Activated CD4-positive, alpha-beta T cell treated with anti-CD3 and anti-CD28 coated beads, Interleukin-2, Interleukin-4, amounts not matched to agents 100 ng/mL and 50 ng/mL, durations not matched to agents 16 hours and 8 hours (primary cell): ENCODE measurements around the gene ZNF442.
"Not testable (repeated sequence)": the region's sequence is repeated elsewhere in the genome, so short reads cannot be mapped to it uniquely, and the experiment has no call there.

Experiments
- DNase-seq: peaks from one replicate; pipeline ENCODE4 v3.0.0-alpha.2; 2020; ENCODE audit warnings: low spot score

ZNF442 gene

DNA sequence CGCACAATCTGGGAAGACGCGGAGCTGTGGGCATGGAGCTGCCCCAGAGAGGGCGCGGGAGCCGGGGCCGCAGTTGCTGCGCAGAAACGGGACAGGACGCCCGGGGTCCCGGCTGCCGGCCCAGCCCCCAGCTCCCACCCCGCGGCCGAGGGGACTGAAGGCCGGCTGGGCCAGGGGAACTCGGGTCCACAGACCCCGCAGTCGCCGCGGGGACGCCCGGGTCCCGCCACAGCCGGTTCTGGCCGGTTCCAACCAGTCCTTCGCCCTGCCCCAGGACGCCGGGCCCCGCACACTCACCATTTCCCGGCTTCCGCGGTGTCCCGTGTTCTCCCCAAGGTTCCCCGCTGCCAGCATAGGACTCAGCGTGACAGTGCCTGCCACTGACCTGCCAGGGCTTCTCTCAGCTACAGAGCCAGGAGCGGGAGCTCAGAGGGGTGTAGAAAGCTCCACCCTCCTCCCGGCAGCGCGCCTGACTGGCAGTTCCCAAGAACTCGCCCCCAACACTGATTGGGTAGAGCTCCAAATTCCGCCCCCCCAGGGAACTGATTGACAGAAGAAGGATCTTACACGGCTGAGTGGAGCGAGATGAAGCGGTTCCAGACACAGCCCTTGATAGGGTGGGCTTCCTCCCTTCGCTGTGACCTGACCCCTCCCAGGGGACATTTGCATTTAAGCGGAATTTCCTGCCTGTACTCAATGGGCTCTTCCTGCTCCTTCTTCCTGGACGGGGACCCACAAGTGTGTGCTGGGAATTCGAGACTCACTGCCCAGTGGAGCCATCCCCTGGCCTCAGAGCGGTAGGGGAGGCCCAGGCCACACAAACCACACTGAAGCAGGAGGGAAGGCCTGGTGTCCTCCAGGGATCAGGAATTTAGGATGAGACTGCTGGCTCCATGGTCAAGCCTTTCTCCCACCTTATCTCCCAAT is at the start of gene ZNF442:
Gene ZNF442, minus strand, starts transcription at position 448 of the 927 bp plus-strand sequence. CDS start 2,052 bp downstream, outside the sequence.
- peak; percentile 71 for DNase-seq

DNA sequence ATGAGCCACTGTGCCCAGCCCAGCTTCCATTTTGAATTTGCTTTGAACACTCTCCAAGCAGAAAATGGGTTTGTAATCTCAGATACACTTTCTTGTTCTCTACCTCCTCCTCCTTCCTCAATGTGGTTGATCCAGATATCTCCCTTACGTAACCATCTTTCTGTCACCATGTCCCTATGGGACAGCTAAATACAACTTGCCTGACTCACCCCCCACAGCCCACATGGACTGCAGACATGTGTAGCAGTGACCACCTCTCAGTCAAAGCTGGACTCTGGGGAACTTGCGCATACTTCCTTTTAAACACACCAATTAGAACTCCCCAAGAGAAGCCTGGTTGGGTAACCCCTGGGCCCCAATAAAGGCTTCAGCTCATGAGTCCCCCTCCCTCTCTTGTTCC is 46.4 kb upstream of the ZNF442 start:
- DNase-seq, result no peak

DNA sequence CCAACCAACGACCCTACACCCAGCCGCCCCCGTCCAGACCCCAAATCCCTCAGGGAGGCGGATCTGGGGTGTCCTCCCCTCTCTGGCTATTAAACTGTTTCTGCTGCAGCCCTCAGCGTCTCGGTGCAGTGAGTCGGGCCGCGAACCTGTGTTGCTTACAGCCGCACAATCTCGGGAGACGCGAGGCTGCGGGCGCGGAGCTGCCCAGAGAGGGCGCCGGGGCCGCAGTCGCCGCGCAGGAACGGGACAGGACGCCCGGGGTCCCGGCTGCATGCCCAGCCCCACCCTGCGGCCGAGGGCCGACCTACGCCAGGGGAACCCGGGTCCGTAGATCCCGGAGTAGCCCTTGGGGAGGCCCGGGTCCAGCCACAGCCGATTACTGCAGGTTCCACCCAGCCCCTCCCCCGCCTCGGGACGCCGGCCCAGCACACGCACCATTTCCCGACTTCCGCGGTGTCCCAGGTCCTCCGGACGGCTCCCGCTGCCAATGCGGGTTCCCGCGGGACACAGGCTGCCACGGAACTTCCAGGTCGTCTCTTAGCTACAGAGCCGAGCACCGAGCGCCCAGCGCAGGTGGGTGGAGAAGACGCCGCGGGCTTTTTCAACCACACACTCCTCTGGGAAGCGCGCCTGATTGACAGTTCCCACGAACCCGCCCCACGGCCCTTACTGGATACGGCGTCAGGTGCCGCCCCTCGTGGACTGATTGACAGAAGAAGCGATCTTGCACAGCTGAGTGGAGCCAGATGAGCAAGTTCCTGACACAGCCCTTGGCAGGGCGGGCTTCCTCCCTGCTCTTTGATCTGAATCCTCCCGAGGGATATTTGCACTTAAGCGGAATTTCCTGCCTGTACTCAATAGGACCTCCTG is 35.4 kb upstream of the ZNF442 start, which contains the start of gene ZNF799:
Gene ZNF799, minus strand, starts transcription at position 639 of the 870 bp plus-strand sequence. Its CDS starts 201 bp downstream, at position 438.
- DNase-seq, result peak; percentile 89

DNA sequence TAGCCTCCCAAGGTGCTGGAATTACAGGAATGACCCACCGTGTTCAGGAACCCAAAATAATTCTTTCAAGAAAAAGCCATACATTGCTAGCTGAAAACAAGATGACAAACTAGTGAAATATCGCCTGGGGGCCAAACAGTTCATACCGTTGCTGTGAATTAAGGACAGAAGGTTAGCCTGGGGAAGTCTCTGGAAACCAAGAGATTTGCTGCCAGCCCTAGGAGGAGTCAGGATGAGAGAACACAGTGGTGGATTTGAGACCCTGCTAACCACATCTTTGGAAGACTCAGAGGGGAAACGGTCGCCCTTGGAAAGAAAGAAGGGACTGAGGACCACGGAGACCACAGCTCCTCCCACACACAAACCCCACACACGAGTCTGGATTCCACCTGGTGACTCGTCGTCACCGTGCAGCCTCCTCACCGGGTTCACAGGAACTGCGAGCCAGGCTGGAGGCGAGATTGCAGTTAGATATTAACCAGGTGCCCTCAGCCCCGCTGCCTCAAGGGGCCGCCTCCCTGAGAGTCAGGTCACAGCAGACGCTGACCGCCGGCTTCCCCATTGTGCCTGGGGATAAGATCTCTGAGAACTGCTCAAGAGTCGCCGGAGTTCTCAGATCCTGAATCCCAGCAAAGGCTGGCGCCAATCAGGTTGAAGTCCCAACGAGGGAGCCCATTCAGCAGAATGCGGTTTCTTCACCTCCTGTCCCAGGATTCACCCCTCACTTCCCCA is 34.6 kb upstream of the ZNF442 start:
- DNase-seq, result peak; percentile 1

DNA sequence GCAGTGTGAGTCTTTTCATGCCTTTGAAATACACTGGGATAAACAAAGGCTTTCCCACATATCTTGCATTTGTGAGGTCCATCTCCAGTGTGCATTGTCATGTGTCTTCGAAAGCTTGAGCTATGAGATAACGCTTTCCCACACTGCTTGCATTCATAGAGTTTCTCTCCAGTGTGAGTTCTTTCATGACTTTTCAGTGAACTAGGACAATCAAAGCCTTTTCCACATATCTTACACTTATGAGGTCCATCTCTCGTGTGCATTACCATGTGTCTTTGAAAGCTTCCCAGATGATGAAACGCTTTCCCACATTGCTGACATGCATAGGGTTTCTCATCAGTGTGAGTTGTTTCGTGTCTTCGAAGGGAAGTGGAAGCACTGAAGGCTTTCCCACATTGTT is 25.7 kb upstream of the ZNF442 start:
- DNase-seq, result not testable (repeated sequence)

DNA sequence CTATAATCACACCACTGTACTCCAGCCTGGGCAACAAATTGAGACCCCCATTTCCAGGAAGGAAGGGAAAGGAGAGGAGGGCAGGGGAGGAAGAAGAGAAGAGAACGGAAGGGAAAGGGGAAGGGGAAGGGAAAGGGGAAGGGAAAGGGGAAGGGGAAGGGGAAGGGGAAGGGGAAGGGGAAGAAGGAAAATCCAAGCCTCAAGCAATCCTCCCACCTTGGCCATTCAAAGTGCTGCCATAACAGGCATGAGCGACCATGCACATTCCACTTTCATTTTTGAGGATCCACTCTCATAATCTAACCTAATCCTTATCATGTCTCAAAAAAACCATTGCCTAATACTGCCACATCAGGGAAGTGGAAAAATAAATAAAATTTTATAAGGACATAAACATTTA is 20.9 kb upstream of the ZNF442 start:
- not testable (repeated sequence) for DNase-seq

DNA sequence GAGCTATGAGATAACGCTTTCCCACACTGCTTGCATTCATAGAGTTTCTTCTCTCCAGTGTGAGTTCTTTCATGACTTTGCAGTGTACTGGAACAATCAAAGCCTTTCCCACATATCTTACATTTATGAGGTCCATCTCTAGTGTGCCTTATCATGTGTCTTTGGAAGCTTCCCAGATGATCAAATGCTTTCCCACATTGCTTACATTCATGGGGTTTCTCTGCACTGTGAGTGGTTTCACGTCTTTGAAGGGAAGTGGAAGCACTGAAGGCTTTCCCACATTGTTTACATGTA is 14.9 kb upstream of the ZNF442 start:
- no peak for DNase-seq

DNA sequence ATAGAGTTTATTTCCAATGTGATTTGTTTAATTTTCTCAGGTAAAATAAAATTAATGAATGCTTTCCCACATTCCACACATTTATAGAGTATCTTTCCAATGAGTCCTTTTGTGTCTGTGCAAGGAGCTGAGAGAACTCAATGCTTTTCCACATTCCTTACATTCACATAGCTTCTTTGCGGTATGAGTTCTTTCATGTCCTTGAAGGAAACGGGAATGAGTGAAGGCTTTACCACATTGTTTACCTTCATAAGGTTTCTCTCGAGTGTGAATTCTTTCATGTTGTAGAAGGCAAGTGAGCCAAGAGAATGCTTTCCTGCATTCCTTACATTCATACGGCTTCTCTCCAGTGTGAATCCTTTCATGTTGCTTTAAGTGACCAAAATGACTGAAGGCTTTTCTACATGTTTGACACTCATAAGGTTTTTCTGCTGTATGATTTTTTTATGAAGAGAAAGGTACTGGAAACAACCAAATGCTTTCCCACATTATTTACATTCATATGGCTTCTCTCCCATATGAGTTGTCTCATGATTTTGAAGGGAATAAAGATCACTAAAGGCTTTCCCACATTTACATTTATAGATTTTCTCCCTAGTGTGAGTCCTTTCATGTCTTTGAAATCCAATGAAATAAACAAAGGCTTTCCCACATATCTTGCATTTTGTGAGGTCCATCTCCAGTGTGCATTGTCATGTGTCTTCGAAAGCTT is 14.4 kb upstream of the ZNF442 start:
- no peak for DNase-seq

DNA sequence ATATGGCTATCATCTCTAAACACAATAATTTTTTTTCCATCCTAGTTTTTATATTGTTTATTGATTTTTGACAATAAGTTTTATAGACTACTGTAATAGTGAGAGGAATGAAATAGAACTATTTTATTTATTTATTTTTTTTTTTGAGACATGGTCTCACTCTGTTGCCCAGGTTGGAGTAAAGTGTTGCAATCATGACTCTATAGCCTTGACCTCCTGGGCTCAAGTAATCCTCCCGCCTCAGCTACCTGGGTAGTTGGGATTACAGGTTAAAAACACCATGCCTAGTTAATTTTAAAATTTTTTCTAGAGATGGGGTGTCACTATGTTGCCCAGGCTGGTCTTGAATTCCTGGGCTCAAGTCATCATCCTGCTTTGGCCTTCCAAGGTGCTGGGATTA is 8.5 kb upstream of the ZNF442 start:
- no peak for DNase-seq

DNA sequence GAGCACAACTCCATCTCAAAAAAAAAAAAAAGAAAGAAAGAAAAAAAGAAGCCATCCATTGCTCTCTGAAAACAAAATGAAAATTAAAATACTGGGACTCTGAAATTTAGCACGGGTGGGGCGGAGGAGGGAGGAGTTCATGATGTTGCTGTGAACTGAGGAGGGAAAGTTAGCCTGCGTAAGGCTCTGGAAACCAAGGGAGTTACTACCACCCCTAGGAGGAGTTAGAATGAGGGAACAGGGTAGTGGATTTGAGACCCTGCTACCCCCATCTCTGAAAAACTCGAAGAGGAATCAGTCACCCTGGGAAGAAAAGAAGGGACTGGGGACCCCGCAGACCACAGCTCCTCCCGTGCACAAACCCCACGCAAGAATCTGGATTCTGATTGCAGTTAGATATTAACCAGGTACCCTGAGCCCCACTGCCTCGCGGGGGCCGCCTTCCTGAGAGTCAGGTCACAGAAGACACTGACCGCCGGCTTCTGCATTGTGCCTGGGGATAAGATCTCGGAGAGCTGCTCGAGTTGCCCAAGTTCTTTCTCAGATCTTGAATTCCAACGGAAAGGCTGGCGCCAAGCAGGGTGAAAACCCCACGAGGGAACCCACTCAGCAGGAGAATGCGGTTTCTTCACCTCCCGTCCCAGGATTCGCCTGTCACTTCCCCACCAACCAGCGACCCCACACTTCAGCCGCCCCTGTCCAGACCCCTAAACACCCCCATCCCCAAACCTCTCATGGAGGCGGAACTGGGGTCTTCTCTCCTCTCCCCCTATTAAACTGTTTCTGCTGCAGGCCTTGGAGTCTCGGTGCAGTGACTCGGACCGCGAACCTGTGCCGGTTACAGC is 870 bp downstream of the ZNF442 start:
- no peak for DNase-seq

DNA sequence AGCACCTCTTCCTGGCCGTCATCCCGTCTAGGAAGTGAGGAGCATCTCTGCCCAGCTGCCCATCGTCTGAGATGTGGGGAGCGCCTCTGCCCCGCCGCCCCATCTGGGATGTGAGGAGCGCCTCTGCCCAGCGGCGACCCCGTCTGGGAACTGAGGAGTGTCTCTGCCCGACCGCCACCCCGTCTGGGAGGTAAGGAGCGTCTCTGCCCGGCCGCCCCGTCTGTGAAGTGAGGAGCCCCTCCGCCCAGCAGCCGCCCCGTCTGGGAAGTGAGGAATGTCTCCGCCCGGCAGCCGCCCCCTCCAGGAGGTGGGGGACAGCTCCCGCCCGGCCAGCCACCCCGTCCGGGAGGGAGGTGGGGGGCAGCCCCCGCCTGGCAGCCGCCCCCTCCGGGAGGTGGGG is 3.2 kb downstream of the ZNF442 start:
- DNase-seq, result not testable (repeated sequence)

DNA sequence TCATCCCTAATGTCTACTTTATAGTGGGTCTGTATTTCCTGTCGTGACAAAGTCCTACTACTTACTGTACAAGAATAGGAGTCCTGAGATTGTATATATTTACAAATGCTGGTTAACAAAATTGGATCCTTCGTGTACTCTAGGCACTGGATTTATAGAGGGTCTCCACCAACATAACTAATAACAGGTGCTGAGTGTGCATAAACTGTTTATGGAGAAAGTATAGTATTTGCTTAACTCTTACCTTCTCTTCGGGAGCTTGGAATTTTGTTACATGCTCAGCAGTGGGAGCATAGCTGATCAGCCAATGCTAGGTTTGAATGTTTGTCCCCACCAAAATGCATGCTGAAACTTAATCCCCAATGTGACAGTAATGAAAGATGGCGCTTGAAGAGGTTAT is 12.1 kb downstream of the ZNF442 start:
- no peak for DNase-seq

DNA sequence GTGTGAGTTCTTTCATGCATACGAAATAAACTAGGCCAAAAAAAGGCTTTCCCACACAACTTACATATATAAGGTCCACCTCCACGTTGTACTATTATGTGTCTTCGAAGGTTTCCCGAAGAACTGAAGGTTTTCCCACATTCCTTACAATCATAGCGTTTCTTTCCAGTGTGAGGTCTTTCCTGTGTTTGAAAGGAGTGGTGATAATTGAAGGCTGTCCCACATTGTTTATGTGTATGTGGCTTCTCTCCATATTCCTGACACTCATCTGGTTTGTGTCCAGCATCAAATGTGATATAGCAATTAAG is 14.6 kb downstream of the ZNF442 start:
- DNase-seq, result no peak

DNA sequence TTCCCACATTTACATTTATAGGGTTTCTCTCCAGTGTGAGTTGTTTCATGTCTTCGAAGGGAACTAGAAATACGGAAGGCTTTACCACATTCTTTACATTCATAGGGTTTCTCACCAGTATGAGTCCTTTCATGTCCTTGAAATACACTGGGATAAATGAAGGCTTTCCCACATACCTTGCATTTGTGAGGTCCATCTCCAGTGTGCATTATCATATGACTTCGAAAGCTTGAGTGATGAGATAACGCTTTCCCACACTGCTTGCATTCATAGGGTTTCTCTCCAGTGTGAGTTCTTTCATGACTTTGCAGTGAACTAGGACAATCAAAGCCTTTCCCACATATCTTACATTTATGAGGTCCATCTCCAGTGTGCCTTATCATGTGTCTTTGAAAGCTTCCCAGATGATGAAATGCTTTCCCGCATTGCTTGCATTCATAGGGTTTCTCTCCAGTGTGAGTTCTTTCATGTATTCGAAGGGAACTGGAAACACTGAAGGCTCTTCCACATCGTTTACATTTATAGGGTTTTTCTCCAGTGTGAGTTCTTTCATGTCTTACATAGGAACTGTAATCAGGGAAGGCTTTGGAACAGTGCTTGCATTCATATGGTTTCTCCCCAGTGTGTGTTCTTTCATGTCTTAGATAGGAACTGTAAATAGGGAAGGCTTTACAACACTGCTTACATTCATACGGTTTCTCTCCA is 15.1 kb downstream of the ZNF442 start:
- no peak for DNase-seq

DNA sequence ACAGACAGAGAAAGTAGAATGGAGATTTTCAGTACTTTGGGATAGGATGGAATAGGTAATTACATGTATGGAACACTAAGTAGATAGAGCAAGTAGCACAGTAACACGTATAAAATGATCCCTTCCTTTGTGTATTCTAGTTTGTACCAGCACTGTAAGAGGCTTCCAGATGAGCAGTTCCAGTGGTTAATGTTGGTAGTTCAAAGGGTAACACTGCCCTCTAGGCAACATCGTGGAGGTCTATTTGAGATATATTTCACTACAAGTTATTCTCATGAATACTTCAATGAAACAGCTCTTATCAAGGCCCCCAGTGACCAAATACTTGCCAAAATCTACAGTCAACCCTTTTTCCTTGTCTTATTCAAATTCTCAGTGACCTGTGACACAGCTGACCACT is 18.6 kb downstream of the ZNF442 start:
- DNase-seq, result no peak

DNA sequence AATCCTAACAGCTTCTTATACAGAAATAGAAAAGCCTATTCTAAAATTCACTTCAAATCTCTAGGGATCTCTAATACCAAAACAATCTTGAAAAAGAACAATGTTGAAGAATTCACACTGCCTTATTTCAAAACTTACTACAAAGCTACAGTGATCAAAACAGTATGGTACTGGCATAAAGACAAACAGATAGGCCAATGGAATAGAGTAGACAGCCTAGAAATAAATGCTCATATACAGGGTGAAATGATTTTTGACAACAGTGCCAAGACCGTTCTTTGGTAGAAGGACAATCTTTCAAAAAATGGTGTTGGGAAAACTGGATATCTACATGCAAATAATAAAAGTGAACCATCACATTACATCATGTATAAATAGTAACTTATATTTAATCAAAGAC is 20.3 kb downstream of the ZNF442 start:
- no peak for DNase-seq

DNA sequence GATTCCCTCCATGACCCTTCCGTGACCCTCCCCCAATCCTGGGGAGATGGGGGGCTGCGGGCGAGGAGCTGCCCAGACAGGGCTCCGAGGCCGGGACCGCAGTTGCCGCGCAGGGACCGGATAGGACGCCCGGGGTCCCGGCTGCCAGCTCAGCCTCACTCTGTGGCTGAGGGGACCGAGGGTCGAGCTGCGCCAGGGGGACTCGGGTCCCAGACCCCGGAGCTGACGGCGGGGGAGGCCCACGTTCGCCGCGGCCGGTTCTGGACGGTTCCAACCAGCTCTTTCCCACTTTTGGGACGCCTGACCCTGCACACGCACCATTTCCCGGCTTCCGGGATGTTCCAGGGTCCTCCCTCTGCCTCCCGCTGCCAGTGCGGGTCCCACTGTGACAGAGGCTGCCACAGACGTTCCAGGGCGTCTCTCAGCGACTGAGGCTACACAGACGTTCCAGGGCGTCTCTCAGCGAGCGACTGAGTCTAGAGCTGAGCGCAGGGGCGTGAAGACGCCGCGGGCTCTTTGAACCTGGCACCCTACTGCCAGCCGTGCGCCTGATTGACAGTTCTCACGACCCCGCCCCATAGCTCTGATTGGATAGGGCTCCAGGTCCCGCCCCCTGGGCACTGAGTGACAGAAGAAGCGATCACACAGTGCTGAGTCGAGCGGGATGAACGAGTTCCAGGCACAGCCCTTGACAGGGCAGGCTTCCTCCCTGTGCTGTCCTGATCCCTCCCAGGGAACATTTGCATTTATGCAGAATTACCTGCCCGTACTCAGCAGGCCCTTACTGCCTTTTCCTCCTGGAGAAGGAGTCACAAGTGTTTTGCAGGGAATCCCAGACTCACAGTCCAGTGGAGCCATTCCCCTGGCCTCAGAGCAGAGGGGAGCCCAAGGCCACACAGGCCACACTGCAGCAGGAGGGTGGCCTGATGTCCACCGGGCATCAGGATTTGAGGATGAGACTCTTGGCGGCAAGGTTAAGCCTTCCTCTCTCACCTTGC is 32.0 kb downstream of the ZNF442 start, which contains the start of gene ZNF563:
Gene ZNF563, minus strand, starts transcription at position 472 of the 998 bp plus-strand sequence. Its CDS starts 151 bp downstream, at position 321.
- DNase-seq, result peak; percentile 95

DNA sequence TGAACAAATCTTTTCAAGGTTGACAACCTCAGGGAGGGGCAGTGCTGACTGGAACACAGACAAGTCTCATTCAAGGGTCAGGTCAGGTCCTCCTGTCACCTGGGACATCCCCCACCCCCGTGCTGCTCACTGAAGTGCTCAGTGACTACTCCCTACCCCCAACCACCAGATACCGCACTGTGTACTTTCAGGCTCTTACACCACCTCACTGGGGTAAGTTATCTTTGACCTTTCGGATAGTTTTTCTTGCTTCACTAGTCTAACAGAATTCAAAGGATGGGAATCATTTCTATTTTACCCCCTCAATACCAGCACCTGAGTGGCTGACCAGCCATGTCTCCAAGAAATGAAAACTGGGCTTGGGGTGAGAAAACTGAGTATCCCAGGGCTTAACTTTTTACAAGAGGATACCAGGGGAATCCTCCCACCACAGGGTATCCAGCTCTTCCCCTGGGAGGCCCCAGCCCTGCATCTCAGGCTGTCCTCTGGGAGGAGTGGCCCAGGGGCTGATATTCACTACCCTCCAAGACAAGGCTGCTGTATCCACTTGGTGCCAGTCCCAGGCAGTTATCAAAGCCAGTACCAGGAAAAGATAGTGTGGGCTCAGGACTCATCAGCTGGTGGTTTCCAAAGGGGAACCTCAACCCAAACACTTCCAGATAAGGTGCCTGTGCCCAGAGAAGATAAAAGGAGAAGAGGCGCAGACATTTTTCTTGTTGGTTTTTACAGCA is 34.1 kb downstream of the ZNF442 start:
- DNase-seq, result peak; percentile 1
